GM21526 (cell line): ENCODE measurements around the gene RAB35.
A peak's percentile ranks its signal among the peaks of the same experiment; 100 is the strongest.

Experiments used
- ATAC-seq: cut with Tn5 transposase; IDR thresholded peaks from one replicate; pipeline ENCODE4 v1.9.1; 2021; ENCODE audit warnings: moderate library complexity; ENCODE audit not compliant: unreplicated experiment, low FRiP score

The RAB35 gene

GRCh38 chr12:120134307-120134980 is 17.9 kb upstream of the RAB35 start:
- ATAC-seq = no peak

GRCh38 chr12:120132863-120133385 is 16.4 kb upstream of the RAB35 start:
- ATAC-seq = peak; percentile 83

- ATAC-seq = no peak
Measured at GRCh38 chr12:120132054-120132836, 15.7 kb upstream of the RAB35 start.

GRCh38 chr12:120131116-120131515 is 14.6 kb upstream of the RAB35 start:
- no peak for ATAC-seq

GRCh38 chr12:120130011-120130410 is 13.5 kb upstream of the RAB35 start:
- ATAC-seq = no peak

GRCh38 chr12:120126635-120127005 is 10.1 kb upstream of the RAB35 start:
- no peak for ATAC-seq

- ATAC-seq = no peak
Measured at GRCh38 chr12:120125792-120126634, 9.5 kb upstream of the RAB35 start.

GRCh38 chr12:120125029-120125428 is 8.5 kb upstream of the RAB35 start:
- ATAC-seq = no peak

- peak; percentile 31 for ATAC-seq
Measured at GRCh38 chr12:120121766-120122293, 5.3 kb upstream of the RAB35 start.

- ATAC-seq = no peak
Measured at GRCh38 chr12:120121343-120121742, 4.8 kb upstream of the RAB35 start.

GRCh38 chr12:120119271-120119973 is 2.9 kb upstream of the RAB35 start:
- no peak for ATAC-seq

GRCh38 chr12:120118321-120119061 is 1.9 kb upstream of the RAB35 start:
- no peak for ATAC-seq

GRCh38 chr12:120117961-120118320 is 1.4 kb upstream of the RAB35 start:
- no peak for ATAC-seq

- ATAC-seq = peak; percentile 32
Measured at GRCh38 chr12:120116792-120117651, 469 bp upstream of the RAB35 start.

- ATAC-seq = no peak
Measured at GRCh38 chr12:120115692-120116440, 687 bp downstream of the RAB35 start.

- no peak for ATAC-seq
Measured at GRCh38 chr12:120115066-120115465, 1.5 kb downstream of the RAB35 start.

GRCh38 chr12:120110550-120111501 is 5.7 kb downstream of the RAB35 start:
- peak; percentile 48 for ATAC-seq
